K562 (cell line): ENCODE results near the gene MTG1. TPM values are rescaled to one million over a fixed set of nuclear protein-coding genes. Genes with fewer than 3 reads are reported as not detected.
"Not testable (repeated sequence)": the region's sequence is repeated elsewhere in the genome, so short reads cannot be mapped to it uniquely, and the experiment has no call there.

Experiments
- ATAC-seq: fragments of 200-7000 bp; cut with Tn5 transposase; 3 replicates; pipeline ENCODE4 v1.9.1; 2020; ENCODE audit warnings: moderate library complexity
- BruUV-seq: library from RNA; stranded (reverse); fragments of 400-500 nt; replicated peaks from 2 replicates; lab custom pipeline; 2021; lab: Mats Ljungman, UMichigan
- CTCF ChIA-PET: fragments of 300-600 bp; formaldehyde crosslinking; extraction: SDS; loops from one replicate; lab custom pipeline; 2021; ENCODE audit warnings: low intra/inter-chr PET ratio; lab: Yijun Ruan, JAX
- POLR2A ChIA-PET: fragments of 300-600, 350-650 bp; sonication (Branson Sonifier 250); formaldehyde crosslinking; extraction: SDS; loops from one replicate; lab custom pipeline; 2021; ENCODE audit warnings: antibody characterized with exemption, inconsistent platforms; lab: Yijun Ruan, JAX
- DNase-seq, 4 experiments: peaks; one replicate each; pipeline versions ENCODE4 v3.0.0 to v3.0.0-alpha.2; 2011 to 2018; ENCODE audit warnings: low spot score in 3 of 4, mixed read lengths in 3 of 4; ENCODE audit errors: extremely low read depth in 1 of 4
- FAIRE-seq: peaks from 2 replicates; lab custom pipeline; 2011; peaks lifted over from hg19 to GRCh38; lab: Jason Lieb, UNC
- H2AFZ ChIP-seq: 2 replicates; pipeline ENCODE4 v1.6.0; 2011; ENCODE audit warnings: low read depth, low read length, control low read depth, inconsistent platforms
- H3K27ac ChIP-seq: fragments of 200-600 bp; 3 replicates; pipeline ENCODE4 v1.8.0; 2011; ENCODE audit warnings: low read depth, mild to moderate bottlenecking, control low read depth, inconsistent platforms, low read length, moderate library complexity, mixed read lengths; ENCODE audit errors: extremely low read depth
- H3K27me3 ChIP-seq, 2 experiments: fragments of 300-600 bp in 1 of 2; 2 replicates in 1 of 2; 3 replicates in 1 of 2; pipeline versions ENCODE4 v1.6.0 to v1.8.0; 2011; ENCODE audit warnings: inconsistent platforms in 2 of 2, low read length in 2 of 2, mild to moderate bottlenecking in 1 of 2, mixed read lengths in 1 of 2, moderate library complexity in 1 of 2; ENCODE audit not compliant: control insufficient read depth in 2 of 2, insufficient read depth in 2 of 2
- H3K36me3 ChIP-seq: fragments of 300-600 bp; 3 replicates; pipeline ENCODE4 v1.8.0; 2011; ENCODE audit warnings: mild to moderate bottlenecking, low read length, inconsistent platforms; ENCODE audit not compliant: control insufficient read depth, insufficient read depth
- H3K4me1 ChIP-seq, 2 experiments: fragments of 200-600 bp in 1 of 2; replicated peaks in 1 of 2; 2 replicates in 1 of 2; 3 replicates in 1 of 2; pipeline versions ENCODE4 v1.5.1 to v1.8.0; 2011; ENCODE audit warnings: inconsistent platforms in 2 of 2, low read length in 2 of 2, mild to moderate bottlenecking in 1 of 2, mixed read lengths in 1 of 2, moderate library complexity in 1 of 2; ENCODE audit not compliant: control insufficient read depth in 2 of 2, insufficient read depth in 2 of 2
- H3K4me2 ChIP-seq: 2 replicates; pipeline ENCODE4 v1.6.1; 2011; ENCODE audit warnings: low read length, control low read depth, inconsistent platforms, mixed read lengths; ENCODE audit not compliant: insufficient read depth
- H3K4me3 ChIP-seq: fragments of 200-600 bp; sonication (generic), shearing (Covaris generic); 2 replicates; pipeline ENCODE4 v1.5.1; 2016; ENCODE audit warnings: control low read depth, inconsistent platforms
- H3K79me2 ChIP-seq: fragments of 200-600 bp; 3 replicates; pipeline ENCODE4 v1.8.0; 2011; ENCODE audit warnings: low read length, inconsistent platforms; ENCODE audit not compliant: control insufficient read depth, insufficient read depth
- H3K9ac ChIP-seq, 2 experiments: 2 replicates each; pipeline versions ENCODE4 v1.6.0 to v1.6.1; 2011; ENCODE audit warnings: low read depth in 2 of 2, low read length in 2 of 2, control low read depth in 1 of 2, inconsistent platforms in 1 of 2, mild to moderate bottlenecking in 1 of 2, mixed read lengths in 1 of 2; ENCODE audit not compliant: insufficient read depth in 1 of 2
- H3K9me1 ChIP-seq: one replicate; pipeline ENCODE4 v1.6.0; 2011; ENCODE audit warnings: inconsistent platforms, mild to moderate bottlenecking, low read length, moderate library complexity; ENCODE audit not compliant: control insufficient read depth, insufficient read depth
- H3K9me3 ChIP-seq: replicated peaks from 2 replicates; pipeline ENCODE4 v1.5.1; 2011; ENCODE audit warnings: low read depth, low read length, inconsistent platforms; ENCODE audit not compliant: control insufficient read depth, insufficient read depth
- H4K20me1 ChIP-seq: replicated peaks from 2 replicates; pipeline ENCODE4 v1.6.1; 2011; ENCODE audit warnings: low read length, inconsistent platforms, mixed read lengths; ENCODE audit not compliant: control insufficient read depth, insufficient read depth
- NKRF ChIP-seq: fragments of 450-650 bp; IDR thresholded peaks from 2 replicates; pipeline ENCODE4 v1.6.1; 2016; ENCODE audit warnings: borderline replicate concordance
- WGBS: fragments of 100-300 bp; shearing (Covaris generic); methylation state at CpG from one replicate; pipeline ENCODE4 v1.1.6; 2016; ENCODE audit warnings: low coverage, mixed read lengths; ENCODE audit not compliant: insufficient coverage; ENCODE audit errors: missing lambda C conversion rate; 5-methylcytosine and 5-hydroxymethylcytosine counted together
- in situ Hi-C: fragments of 300-500 bp; cut with MboI; formaldehyde crosslinking; loops from 4 replicates; pipeline ENCODE4 v1.15.0; 2018; ENCODE audit warnings: inconsistent platforms, mixed read lengths
- intact Hi-C: fragments of 100-400 bp; cut with micrococcal nuclease; formaldehyde crosslinking; loops from 2 replicates; pipeline ENCODE4 v1.14.2; 2022
- polyA plus RNA-seq, 8 experiments: library from polyadenylated mRNA; depleted of rRNA in 4 of 8; stranded (reverse) in 5 of 8; unstranded in 3 of 8; fragments of >200 nt; fragmentation: Nextera tagmentation in 2 of 8; fragmentation: Illumina TruSeq in 1 of 8; extraction: Ambion mirVana in 2 of 8; extraction: Trizol in 1 of 8; gene quantifications; 2 replicates each; pipeline versions ENCODE4 v1.2.1 to v1.2.3, GENCODE V29; 2011 to 2014; ENCODE audit warnings: inconsistent platforms in 1 of 8, missing spikeins in 1 of 8
- total RNA-seq, 7 experiments: library from RNA; depleted of rRNA in 6 of 7; stranded (reverse); fragments of >200 nt in 6 of 7; fragmentation: Illumina TruSeq in 2 of 7; extraction: Trizol in 2 of 7; gene quantifications; 2 replicates each; pipeline versions ENCODE4 v1.2.1 to v1.2.3, GENCODE V29; 2011 to 2021; ENCODE audit warnings: low replicate concordance in 1 of 7

Gene MTG1
- total and polyA plus RNA-seq, 9 of the 15 experiments (the other 6 are each of a cell fraction or from before 2014, with no cell fraction given), result 2.8 to 28.2 (median 15.4) TPM

DNA sequence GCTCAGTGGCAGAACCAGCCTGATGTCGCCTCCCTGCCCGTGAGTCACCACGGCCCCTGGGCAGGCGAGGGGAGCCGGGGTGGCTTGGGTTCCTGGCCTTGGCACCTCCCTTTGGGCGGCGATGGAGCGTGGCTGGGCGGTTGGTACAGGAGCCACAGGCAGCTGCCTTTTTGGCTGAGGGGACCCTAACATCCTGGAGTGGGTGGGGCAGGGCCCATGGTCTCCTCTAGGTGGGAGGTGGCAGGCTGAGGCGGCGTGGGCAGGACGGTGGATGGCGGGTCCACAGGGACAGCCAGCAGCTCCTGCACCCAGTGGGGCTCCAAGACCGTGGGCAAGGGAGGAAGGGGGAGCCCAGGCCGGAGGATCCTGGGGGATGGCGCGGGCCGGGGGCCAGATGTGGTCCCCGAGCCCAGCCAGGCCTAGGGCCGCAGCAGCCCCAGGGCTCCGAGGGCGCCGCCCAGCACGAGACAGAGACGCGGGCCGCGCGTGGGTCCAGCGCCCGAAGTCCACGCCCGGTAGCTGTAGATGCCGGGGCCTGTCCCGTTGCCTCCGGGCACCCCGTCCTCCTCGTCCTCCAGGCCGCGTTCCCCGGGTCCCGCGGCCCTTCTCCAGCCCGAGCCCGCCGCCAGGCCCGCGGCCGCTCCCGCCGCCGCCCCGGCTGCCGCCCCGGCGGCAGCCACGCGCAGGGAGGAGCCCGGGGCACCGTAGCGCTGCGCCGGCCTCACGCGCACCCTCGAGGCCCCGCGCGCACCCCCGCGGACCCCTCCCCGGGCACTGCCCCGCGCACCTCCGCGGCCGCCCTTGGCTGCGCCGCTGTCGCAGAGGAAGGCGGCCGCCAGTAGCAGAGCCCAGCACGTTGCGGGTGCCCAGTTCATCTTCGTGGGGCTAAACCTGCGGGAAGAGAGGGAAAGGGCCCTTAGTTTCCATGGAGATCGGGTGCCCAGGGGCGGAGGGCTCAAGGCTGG lies 29.1 kb downstream of the MTG1 start (continued):
- no peak for TF ChIP-seq NKRF

DNA sequence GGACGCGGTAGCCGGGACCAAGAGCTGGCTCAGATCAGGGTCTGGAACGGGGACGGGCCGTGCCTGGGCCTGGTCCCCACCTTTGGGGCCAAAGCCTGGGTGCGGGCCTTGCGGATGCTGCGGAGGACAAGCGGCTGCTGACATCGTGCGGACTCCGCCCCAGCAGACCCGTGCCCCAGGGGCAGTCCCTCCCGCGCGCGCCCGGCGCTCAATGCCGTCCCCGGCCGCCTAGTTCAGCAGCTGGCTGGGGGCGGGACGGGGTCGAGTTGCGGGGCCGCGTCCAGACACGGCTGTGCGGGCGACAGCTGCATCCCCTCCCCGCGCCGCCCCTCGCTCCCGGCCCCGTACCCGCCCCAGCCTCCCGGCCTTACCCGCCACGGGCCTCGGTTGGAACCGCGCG lies 30.1 kb downstream of the MTG1 start:
- POLR2A ChIA-PET, intact Hi-C loops, H3K27ac ChIP-seq, H3K4me3 ChIP-seq, H3K36me3 ChIP-seq, H4K20me1 ChIP-seq, H3K9ac ChIP-seq, CTCF ChIA-PET, H2AFZ ChIP-seq, FAIRE-seq, H3K27me3 ChIP-seq, DNase-seq, H3K4me1 ChIP-seq, H3K79me2 ChIP-seq, in situ Hi-C loops, ATAC-seq, H3K9me1 ChIP-seq, H3K9me3 ChIP-seq, BruUV-seq, H3K4me2 ChIP-seq: not testable (repeated sequence)
- no CpG with 5 or more reads among the region's 46 CpGs for WGBS

GRCh38 chr10:133424601-133425000 lies 30.6 kb downstream of the MTG1 start, which contains the start of gene SPRN:
TSS of gene SPRN (minus strand) at chr10:133424625. CDS start at chr10:133423681, 944 bp downstream.
- H4K20me1 ChIP-seq, H3K36me3 ChIP-seq, H3K79me2 ChIP-seq, H3K4me1 ChIP-seq, intact Hi-C loops, DNase-seq, BruUV-seq, H2AFZ ChIP-seq, H3K4me3 ChIP-seq, H3K9me1 ChIP-seq, H3K9me3 ChIP-seq, ATAC-seq, H3K27ac ChIP-seq, H3K9ac ChIP-seq, POLR2A ChIA-PET, FAIRE-seq, H3K4me2 ChIP-seq, in situ Hi-C loops, CTCF ChIA-PET, H3K27me3 ChIP-seq: not testable (repeated sequence)
- WGBS, result no CpG with 5 or more reads among the region's 37 CpGs

- H3K4me2 ChIP-seq, CTCF ChIA-PET, ATAC-seq, H3K36me3 ChIP-seq, FAIRE-seq, H3K27me3 ChIP-seq, H4K20me1 ChIP-seq, H3K4me3 ChIP-seq, H3K9ac ChIP-seq, H3K27ac ChIP-seq, BruUV-seq, DNase-seq, in situ Hi-C loops, H3K9me1 ChIP-seq, H3K9me3 ChIP-seq, H3K79me2 ChIP-seq, H3K4me1 ChIP-seq, H2AFZ ChIP-seq: not testable (repeated sequence)
- POLR2A ChIA-PET, result interaction anchor here (0.8 kb wide), 1 partner anchor 144 kb away, joined by 3 read pairs; no protein-coding TSS in a partner anchor
- 11% methylated on average over 4 of the region's 4 CpGs for WGBS
- intact Hi-C loops, result loop anchor here (5.0 kb wide), 1 partner anchor 143 kb away; no protein-coding TSS in a partner anchor
Observed at GRCh38 chr10:133429571-133429970, 35.6 kb downstream of the MTG1 start.
